ENCODE results near the gene KLHL10.

KLHL10 gene

DNA sequence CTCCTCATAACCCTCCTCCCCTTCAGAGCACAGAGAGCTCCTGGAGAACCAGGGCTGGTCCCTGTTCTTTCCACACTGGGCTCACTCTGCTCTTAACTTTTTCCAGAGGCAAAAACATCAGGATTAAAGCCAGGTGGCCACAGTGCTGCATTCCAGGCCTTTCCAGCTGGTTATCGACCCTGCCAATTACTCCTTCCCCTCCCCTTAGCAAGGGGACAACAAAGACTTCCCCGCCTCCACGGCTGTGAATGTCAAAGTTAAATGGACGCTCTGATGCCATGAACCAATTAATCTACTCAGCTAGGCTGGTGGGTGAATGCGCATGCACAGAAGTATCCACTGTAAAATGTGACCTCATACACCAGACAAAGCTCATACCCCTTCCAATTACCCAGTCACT, 58.0 kb downstream of the KLHL10 start:
- peak; percentile 22 for DNase-seq (ENCODE audit: low spot score)

DNA sequence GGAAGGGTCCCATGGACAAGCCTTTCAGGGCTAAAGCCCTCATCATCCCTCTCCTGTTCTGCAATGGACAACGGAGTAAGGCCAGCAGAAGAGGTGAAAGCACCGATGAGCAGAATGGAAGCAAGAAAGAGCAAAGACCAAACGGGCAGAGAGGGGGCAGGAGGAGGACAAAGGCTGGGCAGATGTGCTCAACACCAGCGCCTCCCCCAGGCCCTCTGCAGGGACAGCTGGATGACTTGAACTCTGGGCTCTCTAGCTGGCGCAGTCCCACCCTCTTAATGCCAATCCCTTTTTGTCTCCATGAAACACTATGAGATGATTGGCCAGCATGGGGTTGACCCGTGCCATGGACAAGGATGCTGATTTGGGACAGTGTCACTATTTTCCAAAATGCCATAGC, 59.1 kb downstream of the KLHL10 start:
- no peak for DNase-seq (ENCODE audit: low spot score)

All from AG08395 (cell line).